HepG2 (cell line): ENCODE data around the gene FAM193A. TPM values are rescaled to one million over a fixed set of nuclear protein-coding genes. Genes with fewer than 3 reads are reported as not detected.

ENCODE experiments used
- ATAC-seq: fragments of 200-7000 bp; cut with Tn5 transposase; 3 replicates; pipeline ENCODE4 v1.9.1; 2020; ENCODE audit warnings: mild to moderate bottlenecking, moderate library complexity
- BruUV-seq: library from RNA; stranded (reverse); fragments of 400-500 nt; replicated peaks from 2 replicates; lab custom pipeline; 2021; lab: Mats Ljungman, UMichigan
- CTCF ChIA-PET: fragments of 300-600 bp; formaldehyde crosslinking; extraction: SDS; loops from one replicate; lab custom pipeline; 2021; ENCODE audit warnings: low total read pairs, inconsistent platforms, low intra/inter-chr PET ratio; lab: Yijun Ruan, JAX
- POLR2A ChIA-PET: fragments of 350-600 bp; sonication (Branson Sonifier 250); formaldehyde crosslinking; loops from one replicate; lab custom pipeline; 2020; ENCODE audit warnings: antibody characterized with exemption, inconsistent platforms; lab: Yijun Ruan, JAX
- DNase-seq: peaks from one replicate; pipeline ENCODE4 v3.0.0-alpha.2; 2015; ENCODE audit warnings: low spot score
- FAIRE-seq: peaks from 3 replicates; lab custom pipeline; 2011; peaks lifted over from hg19 to GRCh38; lab: Jason Lieb, UNC
- H2AFZ ChIP-seq: one replicate; pipeline ENCODE4 v1.6.1; 2011; ENCODE audit warnings: low read length, inconsistent platforms
- H3K27ac ChIP-seq: fragments of 300-600 bp; 3 replicates; pipeline ENCODE4 v1.8.0; 2011; ENCODE audit warnings: mixed run types, mild to moderate bottlenecking, mixed read lengths, low read length, inconsistent platforms; ENCODE audit not compliant: insufficient read depth; ENCODE audit errors: extremely low read length
- H3K27me3 ChIP-seq, 2 experiments: fragments of 200-600 bp in 1 of 2; 2 replicates in 1 of 2; 3 replicates in 1 of 2; pipeline versions ENCODE4 v1.6.0 to v1.8.0; 2011; ENCODE audit warnings: low read length in 2 of 2, mild to moderate bottlenecking in 2 of 2, moderate library complexity in 2 of 2, inconsistent platforms in 1 of 2; ENCODE audit not compliant: insufficient read depth in 2 of 2, control insufficient read depth in 1 of 2
- H3K36me3 ChIP-seq, 2 experiments: fragments of 200-600 bp in 1 of 2; replicated peaks in 1 of 2; 2 replicates in 1 of 2; 3 replicates in 1 of 2; pipeline versions ENCODE4 v1.5.1 to v1.8.0; 2011; ENCODE audit warnings: low read length in 2 of 2, inconsistent platforms in 1 of 2; ENCODE audit not compliant: insufficient read depth in 2 of 2, control insufficient read depth in 1 of 2
- H3K4me1 ChIP-seq: 2 replicates; pipeline ENCODE4 v1.5.1; 2012; ENCODE audit warnings: low read length, inconsistent platforms; ENCODE audit not compliant: insufficient read depth
- H3K4me2 ChIP-seq: 2 replicates; pipeline ENCODE4 v1.6.0; 2011; ENCODE audit warnings: low read depth, low read length, inconsistent platforms
- H3K4me3 ChIP-seq, 3 experiments: fragments of 200-600 bp in 1 of 3; sonication (generic), shearing (Covaris generic) in 1 of 3; replicated peaks in 1 of 3; 2 replicates each; pipeline ENCODE4 v1.5.1; 2011 to 2016; ENCODE audit warnings: low read length in 3 of 3, inconsistent platforms in 2 of 3, low read depth in 2 of 3, mild to moderate bottlenecking in 2 of 3, control low read depth in 1 of 3, mixed read lengths in 1 of 3; ENCODE audit not compliant: insufficient read depth in 1 of 3
- H3K79me2 ChIP-seq: one replicate; pipeline ENCODE4 v1.6.1; 2011; ENCODE audit warnings: low read length, inconsistent platforms; ENCODE audit not compliant: insufficient read depth
- H3K9ac ChIP-seq: 2 replicates; pipeline ENCODE4 v1.6.0; 2011; ENCODE audit warnings: mild to moderate bottlenecking, low read depth, low read length, inconsistent platforms; ENCODE audit not compliant: insufficient read depth
- H3K9me3 ChIP-seq: 2 replicates; pipeline ENCODE4 v1.5.1; 2012; ENCODE audit warnings: mild to moderate bottlenecking, low read length
- H4K20me1 ChIP-seq: 2 replicates; pipeline ENCODE4 v1.6.0; 2011; ENCODE audit warnings: inconsistent platforms, mild to moderate bottlenecking, low read length, moderate library complexity; ENCODE audit not compliant: insufficient read depth
- SP140L ChIP-seq: sonication (generic); formaldehyde crosslinking; IDR thresholded peaks from 2 replicates; pipeline ENCODE4 v1.4.0; 2020; ENCODE audit warnings: missing genetic modification reagents, borderline replicate concordance
- ZNF263 ChIP-seq: sonication (generic); formaldehyde crosslinking; IDR thresholded peaks from 2 replicates; pipeline ENCODE4 v1.4.0; 2020; ENCODE audit warnings: missing genetic modification reagents
- ZNF460 ChIP-seq: sonication (generic); formaldehyde crosslinking; IDR thresholded peaks from 2 replicates; pipeline ENCODE4 v1.5.1; 2020; ENCODE audit warnings: missing genetic modification reagents, mild to moderate bottlenecking, borderline replicate concordance
- WGBS: methylation state at CpG from one replicate; pipeline ENCODE4 v1.1.6; 2017; ENCODE audit warnings: low lambda C conversion rate; 5-methylcytosine and 5-hydroxymethylcytosine counted together
- in situ Hi-C: cut with HindIII; loops from 2 replicates; pipeline ENCODE4 v1.10.0; 2017; ENCODE audit warnings: low pct_unique_long_range_greater_than_20kb; ENCODE audit not compliant: extremely low pct_ligation_motif_present
- intact Hi-C: fragments of 100-400 bp; cut with micrococcal nuclease; formaldehyde crosslinking; loops from one replicate; pipeline ENCODE4 v1.10.0; 2022; ENCODE audit not compliant: unreplicated experiment
- polyA plus RNA-seq, 8 experiments: library from polyadenylated mRNA; depleted of rRNA in 3 of 8; stranded (reverse) in 7 of 8; unstranded in 1 of 8; fragments of >200 nt; fragmentation: Illumina TruSeq in 4 of 8; extraction: Trizol in 4 of 8; gene quantifications; 2 replicates each; pipeline versions ENCODE4 v1.2.1 to v1.2.3, GENCODE V29; 2011 to 2016; ENCODE audit warnings: low read depth in 4 of 8, missing spikeins in 1 of 8, mixed read lengths in 1 of 8; ENCODE audit not compliant: insufficient read depth in 1 of 8
- total RNA-seq, 5 experiments: library from RNA; depleted of rRNA; stranded (reverse); fragments of >200 nt; fragmentation: Illumina TruSeq; extraction: Trizol; gene quantifications; 2 replicates each; pipeline ENCODE4 v1.2.3, GENCODE V29; 2016; ENCODE audit warnings: low read depth in 1 of 5
- TF ChIP-seq, protein P1 (sequence below): sonication (generic); formaldehyde crosslinking; IDR thresholded peaks from 2 replicates; pipeline ENCODE4 v1.4.0; 2020; ENCODE audit warnings: missing genetic modification reagents

The FAM193A gene
- total and polyA plus RNA-seq, 2 of the 13 experiments (the other 11 are each of a cell fraction or from before 2014, with no cell fraction given), result 5.7 to 8.7 TPM

DNA sequence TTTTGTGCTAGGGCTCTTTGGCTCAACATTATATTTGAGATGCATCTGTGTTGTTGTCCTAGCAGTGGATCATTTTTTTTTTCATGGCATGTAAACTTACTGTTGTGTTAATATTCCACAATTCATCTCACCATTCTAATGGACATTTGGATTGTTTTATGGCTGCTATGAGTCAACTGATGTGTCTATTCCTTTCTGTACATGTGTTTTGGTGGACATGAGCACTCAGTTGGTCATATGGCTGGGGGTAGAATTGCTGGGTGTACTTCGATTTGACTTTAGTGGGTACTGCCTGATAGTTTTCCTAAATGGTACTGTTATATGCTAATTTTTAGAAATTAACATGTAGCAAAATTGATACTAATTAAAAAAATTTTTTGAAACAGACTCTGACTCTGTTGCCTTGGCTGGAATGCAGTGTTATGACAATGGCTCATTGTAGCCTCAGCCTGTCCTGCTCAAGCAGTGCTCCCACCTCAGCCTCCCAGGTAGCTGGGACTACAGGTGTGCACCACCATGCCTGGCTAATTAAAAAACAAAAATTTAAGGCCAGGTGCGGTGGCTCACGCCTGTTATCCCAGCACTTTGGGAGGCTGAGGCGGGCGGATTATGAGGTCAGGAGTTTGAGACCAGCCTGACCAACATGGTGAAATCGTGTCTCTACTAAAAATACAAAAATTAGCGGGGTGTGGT lies 9.0 kb downstream of the FAM193A start:
- ATAC-seq (no peak), FAIRE-seq (no peak)
- CTCF ChIA-PET, result no interaction called here
- Histone ChIP-seq H4K20me1 (peaks cover 35% of the 10 kb centered on the region), H3K27me3 (no peaks in the 10 kb centered on the region), H3K9me3 (no peaks in the 10 kb centered on the region), H2AFZ (no peak overlapping the region), H3K4me2 (no peak overlapping the region), H3K9ac (no peak overlapping the region), H3K27ac (no peak overlapping the region), H3K36me3 (peaks cover 0 to 5% of the 10 kb centered on the region in 2 experiments; a peak in 3 of 5 replicates), H3K4me1 (peaks cover 40% of the 10 kb centered on the region), H3K79me2 (peaks cover 90% of the 10 kb centered on the region), H3K4me3 (no peak overlapping the region)
- in situ Hi-C loops (no loop called here), intact Hi-C loops (loop anchor here (10.0 kb wide), 1 partner anchor 49 kb away; no protein-coding TSS in a partner anchor)
- POLR2A ChIA-PET, result no interaction called here
- WGBS, result 97% methylated on average over 7 of the region's 7 CpGs
- no TSS peak for BruUV-seq
- peak; percentile 83 for TF ChIP-seq ZNF263
- TF ChIP-seq, protein P1, sequence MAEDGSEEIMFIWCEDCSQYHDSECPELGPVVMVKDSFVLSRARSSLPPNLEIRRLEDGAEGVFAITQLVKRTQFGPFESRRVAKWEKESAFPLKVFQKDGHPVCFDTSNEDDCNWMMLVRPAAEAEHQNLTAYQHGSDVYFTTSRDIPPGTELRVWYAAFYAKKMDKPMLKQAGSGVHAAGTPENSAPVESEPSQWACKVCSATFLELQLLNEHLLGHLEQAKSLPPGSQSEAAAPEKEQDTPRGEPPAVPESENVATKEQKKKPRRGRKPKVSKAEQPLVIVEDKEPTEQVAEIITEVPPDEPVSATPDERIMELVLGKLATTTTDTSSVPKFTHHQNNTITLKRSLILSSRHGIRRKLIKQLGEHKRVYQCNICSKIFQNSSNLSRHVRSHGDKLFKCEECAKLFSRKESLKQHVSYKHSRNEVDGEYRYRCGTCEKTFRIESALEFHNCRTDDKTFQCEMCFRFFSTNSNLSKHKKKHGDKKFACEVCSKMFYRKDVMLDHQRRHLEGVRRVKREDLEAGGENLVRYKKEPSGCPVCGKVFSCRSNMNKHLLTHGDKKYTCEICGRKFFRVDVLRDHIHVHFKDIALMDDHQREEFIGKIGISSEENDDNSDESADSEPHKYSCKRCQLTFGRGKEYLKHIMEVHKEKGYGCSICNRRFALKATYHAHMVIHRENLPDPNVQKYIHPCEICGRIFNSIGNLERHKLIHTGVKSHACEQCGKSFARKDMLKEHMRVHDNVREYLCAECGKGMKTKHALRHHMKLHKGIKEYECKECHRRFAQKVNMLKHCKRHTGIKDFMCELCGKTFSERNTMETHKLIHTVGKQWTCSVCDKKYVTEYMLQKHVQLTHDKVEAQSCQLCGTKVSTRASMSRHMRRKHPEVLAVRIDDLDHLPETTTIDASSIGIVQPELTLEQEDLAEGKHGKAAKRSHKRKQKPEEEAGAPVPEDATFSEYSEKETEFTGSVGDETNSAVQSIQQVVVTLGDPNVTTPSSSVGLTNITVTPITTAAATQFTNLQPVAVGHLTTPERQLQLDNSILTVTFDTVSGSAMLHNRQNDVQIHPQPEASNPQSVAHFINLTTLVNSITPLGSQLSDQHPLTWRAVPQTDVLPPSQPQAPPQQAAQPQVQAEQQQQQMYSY (CRISPR knock-in tag), result no peak
- no peak for TF ChIP-seq SP140L
- TF ChIP-seq ZNF460, result peak; percentile 76; the same call in 1 of the 2 replicates
- TF ChIP-seq, all 625 proteins: peak for 2
- DNase-seq, result no peak
